GM18519 (cell line): ENCODE data around the gene YIPF2.
"Not testable (repeated sequence)": the region's sequence is repeated elsewhere in the genome, so short reads cannot be mapped to it uniquely, and the experiment has no call there.

Experiments
- ATAC-seq: cut with Tn5 transposase; IDR thresholded peaks from one replicate; pipeline ENCODE4 v1.9.1; 2021; ENCODE audit warnings: mild to moderate bottlenecking, moderate library complexity; ENCODE audit not compliant: unreplicated experiment, low FRiP score

Gene YIPF2

DNA sequence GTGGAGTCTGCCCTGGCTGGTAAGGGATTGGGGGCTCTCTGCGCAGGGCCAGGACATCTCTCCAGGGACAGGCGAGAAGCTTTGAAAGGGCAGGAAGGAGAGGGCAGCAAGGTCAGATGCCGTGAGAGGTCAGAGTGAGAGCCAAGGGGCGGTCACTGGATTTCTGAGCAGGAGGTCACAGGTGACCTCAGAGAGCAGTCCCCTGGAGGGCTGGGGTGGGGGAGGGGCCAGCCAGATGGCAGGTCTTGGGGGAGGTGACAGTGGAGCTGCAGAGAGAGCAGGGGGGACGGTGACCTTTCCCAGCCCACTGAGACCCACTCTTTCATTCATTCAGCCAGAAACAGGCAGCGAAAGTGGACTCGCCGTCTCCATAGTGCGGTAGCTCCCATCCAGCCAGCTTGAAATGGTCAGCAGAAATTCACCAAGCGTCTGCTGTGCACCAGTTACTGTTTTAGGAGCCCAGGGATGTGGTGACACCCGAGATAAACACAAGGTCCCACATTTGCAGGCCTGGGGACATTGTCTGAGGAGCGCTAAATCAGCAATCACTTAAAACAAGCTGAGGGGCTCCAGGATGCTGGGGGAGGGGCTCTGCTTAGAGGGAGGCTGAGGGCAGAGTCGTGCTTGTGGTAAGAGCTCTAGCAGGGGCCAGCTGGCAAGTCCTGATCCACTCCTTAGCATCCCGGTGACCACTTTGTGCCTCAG is 46.9 kb downstream of the YIPF2 start:
- no peak for ATAC-seq

DNA sequence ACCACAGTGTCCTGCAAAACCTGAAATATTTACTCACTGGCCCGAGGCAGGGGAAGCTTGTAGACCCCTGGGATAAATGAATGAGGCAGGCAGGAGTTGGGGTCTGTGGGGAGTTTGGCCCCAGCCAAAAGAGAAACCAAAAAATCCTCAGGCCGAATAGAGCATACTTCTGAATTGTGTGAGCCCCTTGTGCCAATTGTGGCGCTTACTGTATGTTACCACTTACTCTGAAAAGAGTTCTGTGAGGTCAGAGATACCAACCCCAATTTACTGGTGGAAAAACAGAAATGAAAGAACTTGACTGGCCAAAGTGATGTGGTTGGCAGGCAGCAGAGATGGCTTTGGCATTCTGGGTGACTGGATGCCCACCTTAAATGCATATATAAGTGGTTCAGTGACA is 50.2 kb downstream of the YIPF2 start:
- ATAC-seq, result no peak

GRCh38 chr19:10877608-10878007 is 50.8 kb downstream of the YIPF2 start:
- not testable (repeated sequence) for ATAC-seq

GRCh38 chr19:10876459-10877240 is 51.8 kb downstream of the YIPF2 start:
- no peak for ATAC-seq

- no peak for ATAC-seq
These were observed 54.4 kb downstream of the YIPF2 start for GRCh38 chr19:10874024-10874423.

DNA sequence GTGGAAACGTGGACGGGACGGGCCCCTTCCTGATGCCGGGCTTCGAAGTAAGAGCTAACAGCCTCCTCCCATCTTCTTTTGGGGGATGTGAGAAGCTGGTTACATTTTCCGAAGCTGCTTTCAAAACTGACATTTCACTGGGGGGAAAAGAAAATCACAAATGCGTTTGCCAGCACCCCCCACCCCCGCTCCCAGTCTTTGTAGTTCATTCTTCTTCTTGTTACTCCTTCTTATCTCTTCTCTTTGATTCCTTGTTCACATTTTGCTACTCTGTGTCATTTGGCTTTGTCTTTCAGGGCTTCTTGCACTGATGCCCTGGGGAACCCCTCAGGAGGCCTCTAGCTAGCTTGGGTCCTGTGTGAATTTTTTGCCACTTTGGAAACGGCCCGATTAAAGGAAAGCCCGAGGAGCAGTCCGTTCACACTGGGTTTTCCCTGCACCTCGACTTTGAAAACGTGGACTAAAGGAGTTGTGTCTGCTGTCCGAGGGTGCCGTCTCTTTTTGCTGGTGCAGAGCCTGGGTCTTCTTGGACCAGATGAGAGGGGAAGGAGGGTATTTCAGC is 55.8 kb downstream of the YIPF2 start:
- ATAC-seq, result no peak
